Liver (tissue), 9 donors: ENCODE results near the gene GPR21. TPM values are rescaled to one million over a fixed set of nuclear protein-coding genes. Genes with fewer than 3 reads are reported as not detected.
A peak's percentile ranks its signal among the peaks of the same experiment; 100 is the strongest.

Source experiments
- DNase-seq: peaks from one replicate; pipeline ENCODE4 v3.0.0-alpha.2; 2017; ENCODE audit warnings: low spot score
- H3K27ac ChIP-seq, 2 donors: one replicate each; pipeline ENCODE4 v1.7.0; 2013; ENCODE audit warnings: inconsistent platforms in 2 of 2, low read length in 2 of 2, control low read depth in 1 of 2, low read depth in 1 of 2, mild to moderate bottlenecking in 1 of 2
- H3K27me3 ChIP-seq, 4 donors: one replicate each; pipeline versions ENCODE4 v1.6.1 to v1.7.0; 2013; ENCODE audit warnings: low read length in 3 of 4, inconsistent platforms in 1 of 4, mild to moderate bottlenecking in 1 of 4, moderate library complexity in 1 of 4; ENCODE audit not compliant: control insufficient read depth in 4 of 4, insufficient read depth in 4 of 4
- H3K36me3 ChIP-seq, 4 donors: one replicate each; pipeline versions ENCODE4 v1.6.1 to v1.7.0; 2013; ENCODE audit warnings: low read length in 3 of 4, mild to moderate bottlenecking in 3 of 4, low read depth in 1 of 4, moderate library complexity in 1 of 4; ENCODE audit not compliant: control insufficient read depth in 4 of 4, insufficient read depth in 3 of 4
- H3K4me1 ChIP-seq, 4 donors: one replicate each; pipeline versions ENCODE4 v1.6.1 to v1.7.0; 2013; ENCODE audit warnings: low read length in 3 of 4, mild to moderate bottlenecking in 3 of 4, moderate library complexity in 1 of 4; ENCODE audit not compliant: control insufficient read depth in 4 of 4, insufficient read depth in 4 of 4
- H3K4me3 ChIP-seq, 3 donors: one replicate each; pipeline versions ENCODE4 v1.6.1 to v1.7.0; 2013; ENCODE audit warnings: low read length in 3 of 3, control low read depth in 1 of 3, low read depth in 1 of 3, mild to moderate bottlenecking in 1 of 3
- H3K9ac ChIP-seq, 2 donors: one replicate each; pipeline ENCODE4 v1.7.0; 2013; ENCODE audit warnings: low read length in 2 of 2, mild to moderate bottlenecking in 2 of 2, moderate library complexity in 2 of 2, control low read depth in 1 of 2, low read depth in 1 of 2
- H3K9me3 ChIP-seq, 4 donors: one replicate each; pipeline versions ENCODE4 v1.6.1 to v1.7.0; 2013; ENCODE audit warnings: low read length in 3 of 4; ENCODE audit not compliant: control insufficient read depth in 4 of 4
- ATF3 ChIP-seq: IDR thresholded peaks from 2 replicates; pipeline ENCODE4 v1.6.1; 2016; ENCODE audit warnings: antibody characterized with exemption
- EGR1 ChIP-seq, 2 donors: IDR thresholded peaks; 2 replicates each; pipeline ENCODE4 v1.6.1; 2016 to 2018; ENCODE audit warnings: antibody characterized with exemption in 2 of 2, low read depth in 2 of 2
- FOXA1 ChIP-seq: IDR thresholded peaks from 2 replicates; pipeline ENCODE4 v1.6.1; 2016; ENCODE audit warnings: antibody characterized with exemption
- FOXA2 ChIP-seq: IDR thresholded peaks from 2 replicates; pipeline ENCODE4 v1.6.1; 2016; ENCODE audit warnings: antibody characterized with exemption
- GABPA ChIP-seq, 2 donors: IDR thresholded peaks in 1 of 2; conservative IDR thresholded peaks in 1 of 2; 2 replicates each; pipeline ENCODE4 v1.6.1; 2016; ENCODE audit warnings: antibody characterized with exemption in 2 of 2, mild to moderate bottlenecking in 1 of 2, moderate library complexity in 1 of 2
- HNF4A ChIP-seq, 2 donors: conservative IDR thresholded peaks; 2 replicates each; pipeline ENCODE4 v1.6.1; 2016; ENCODE audit warnings: antibody characterized with exemption in 2 of 2, mild to moderate bottlenecking in 2 of 2
- HNF4G ChIP-seq: IDR thresholded peaks from 2 replicates; pipeline ENCODE4 v1.6.1; 2016; ENCODE audit warnings: antibody characterized with exemption
- JUND ChIP-seq, 2 donors: IDR thresholded peaks; 2 replicates each; pipeline ENCODE4 v1.6.1; 2016; ENCODE audit warnings: antibody characterized with exemption in 2 of 2
- NR2F2 ChIP-seq: IDR thresholded peaks from 2 replicates; pipeline ENCODE4 v1.6.1; 2016; ENCODE audit warnings: antibody characterized with exemption
- RAD21 ChIP-seq, 2 donors: IDR thresholded peaks; 2 replicates each; pipeline ENCODE4 v1.6.1; 2016; ENCODE audit warnings: antibody characterized with exemption in 2 of 2, mild to moderate bottlenecking in 2 of 2
- RXRA ChIP-seq, 2 donors: IDR thresholded peaks; 2 replicates each; pipeline ENCODE4 v1.6.1; 2017 to 2018; ENCODE audit warnings: antibody characterized with exemption in 2 of 2, mild to moderate bottlenecking in 1 of 2
- SP1 ChIP-seq: IDR thresholded peaks from 2 replicates; pipeline ENCODE4 v1.6.1; 2018; ENCODE audit warnings: antibody characterized with exemption, mild to moderate bottlenecking
- TAF1 ChIP-seq: conservative IDR thresholded peaks from 2 replicates; pipeline ENCODE4 v1.6.1; 2016; ENCODE audit warnings: antibody characterized with exemption, mild to moderate bottlenecking
- YY1 ChIP-seq: IDR thresholded peaks from 2 replicates; pipeline ENCODE4 v1.6.1; 2016; ENCODE audit warnings: antibody characterized with exemption, mild to moderate bottlenecking
- ZBTB33 ChIP-seq: IDR thresholded peaks from 2 replicates; pipeline ENCODE4 v1.6.1; 2016; ENCODE audit warnings: antibody characterized with exemption
- WGBS: extraction: QIAGEN DNeasy Blood & Tissue Kit; methylation state at CpG from one replicate; pipeline ENCODE4 v1.1.7; 2013; 5-methylcytosine and 5-hydroxymethylcytosine counted together
- polyA plus RNA-seq, 2 donors: library from polyadenylated mRNA; stranded (reverse) in 1 of 2; unstranded in 1 of 2; fragments of 200-250 nt in 1 of 2; fragments of >200 nt in 1 of 2; fragmentation: Nextera tagmentation in 1 of 2; extraction: Ambion mirVana in 1 of 2; gene quantifications; one replicate each; pipeline versions ENCODE4 v1.2.1 to v1.2.3, GENCODE V29; 2013 to 2015
- total RNA-seq, 2 donors: library from RNA; depleted of rRNA; stranded (reverse); fragments of >200 nt; gene quantifications; one replicate each; pipeline ENCODE4 v1.2.3, GENCODE V29; 2014
- TF ChIP-seq, protein P1 (sequence below): fragments of 150-350 bp; IDR thresholded peaks from 2 replicates; pipeline ENCODE4 v1.5.1; 2017; ENCODE audit warnings: improper control_type of control experiment, low read depth, low read length; ENCODE audit not compliant: missing input control
- TF ChIP-seq, protein P2 (sequence below): IDR thresholded peaks from 2 replicates; pipeline ENCODE4 v1.6.1; 2016; ENCODE audit warnings: antibody characterized with exemption
- TF ChIP-seq, protein P3 (sequence below): IDR thresholded peaks from 2 replicates; pipeline ENCODE4 v1.6.1; 2016; ENCODE audit warnings: antibody characterized with exemption, mild to moderate bottlenecking
- donor health status: healthy.
- donor health status: healthy.
- donor health status: healthy.
- donor health status: healthy.
- donor health status: healthy.

GPR21 gene
- total and polyA plus RNA-seq, 4 donors: 0.07 to 0.67 TPM; not detected in 2

DNA sequence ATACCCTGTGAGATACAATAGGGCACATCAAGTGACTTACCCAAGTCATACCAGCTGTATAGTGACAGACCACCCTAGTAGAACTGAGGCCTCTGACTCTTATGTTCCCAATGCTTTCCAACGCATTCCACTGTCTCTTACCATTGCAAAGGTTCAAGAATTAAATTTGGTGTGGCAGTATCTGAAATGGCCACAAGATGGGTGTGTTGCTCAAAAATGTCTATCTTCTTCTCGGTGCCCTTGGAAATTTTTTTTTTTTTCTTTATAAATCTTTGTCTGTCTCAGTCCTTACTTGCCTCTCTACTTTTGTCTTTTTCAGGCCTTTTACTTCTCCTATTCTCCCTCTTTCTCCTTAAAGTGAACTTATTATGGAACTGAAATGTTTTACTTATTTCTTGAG, 48.4 kb downstream of the GPR21 start (continued):
- TF ChIP-seq, protein P1, sequence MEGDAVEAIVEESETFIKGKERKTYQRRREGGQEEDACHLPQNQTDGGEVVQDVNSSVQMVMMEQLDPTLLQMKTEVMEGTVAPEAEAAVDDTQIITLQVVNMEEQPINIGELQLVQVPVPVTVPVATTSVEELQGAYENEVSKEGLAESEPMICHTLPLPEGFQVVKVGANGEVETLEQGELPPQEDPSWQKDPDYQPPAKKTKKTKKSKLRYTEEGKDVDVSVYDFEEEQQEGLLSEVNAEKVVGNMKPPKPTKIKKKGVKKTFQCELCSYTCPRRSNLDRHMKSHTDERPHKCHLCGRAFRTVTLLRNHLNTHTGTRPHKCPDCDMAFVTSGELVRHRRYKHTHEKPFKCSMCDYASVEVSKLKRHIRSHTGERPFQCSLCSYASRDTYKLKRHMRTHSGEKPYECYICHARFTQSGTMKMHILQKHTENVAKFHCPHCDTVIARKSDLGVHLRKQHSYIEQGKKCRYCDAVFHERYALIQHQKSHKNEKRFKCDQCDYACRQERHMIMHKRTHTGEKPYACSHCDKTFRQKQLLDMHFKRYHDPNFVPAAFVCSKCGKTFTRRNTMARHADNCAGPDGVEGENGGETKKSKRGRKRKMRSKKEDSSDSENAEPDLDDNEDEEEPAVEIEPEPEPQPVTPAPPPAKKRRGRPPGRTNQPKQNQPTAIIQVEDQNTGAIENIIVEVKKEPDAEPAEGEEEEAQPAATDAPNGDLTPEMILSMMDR: peak; percentile 81
- TF ChIP-seq RXRA (IDR thresholded peaks at IDR 0.05) (no peak), ATF3 (no peak), YY1 (no peak), NR2F2 (no peak), JUND (IDR thresholded peaks at IDR 0.05) (no peak), EGR1 (IDR thresholded peaks at IDR 0.05; ENCODE audit: low read depth in 2 of 2) (no peak), HNF4G (no peak)

- H3K9ac ChIP-seq: no peak overlapping the region
- no peak for DNase-seq
- peaks cover 0 to 19% (median 7%) of the 10 kb centered on the region in 4 donors for H3K36me3 ChIP-seq
- peaks cover 0 to 6% (median under 1%) of the 10 kb centered on the region in 4 donors for H3K4me1 ChIP-seq
- 77% methylated on average over 6 of the region's 6 CpGs for WGBS
- H3K27me3 ChIP-seq: no peaks in the 10 kb centered on the region
- no peak overlapping the region for H3K27ac ChIP-seq
- H3K9me3 ChIP-seq: no peaks in the 10 kb centered on the region
- H3K4me3 ChIP-seq: no peak overlapping the region
- TF ChIP-seq ZBTB33 (no peak), GABPA (IDR thresholded peaks at IDR 0.05 in 1 of 2, conservative IDR thresholded peaks at IDR 0.05 in 1 of 2) (no peak), HNF4A (conservative IDR thresholded peaks at IDR 0.05) (no peak), JUND (IDR thresholded peaks at IDR 0.05) (no peak), FOXA1 (no peak), HNF4G (no peak), TAF1 (no peak), ATF3 (no peak), FOXA2 (no peak), RAD21 (IDR thresholded peaks at IDR 0.05) (no peak), YY1 (no peak), SP1 (no peak)
- TF ChIP-seq, protein P2, sequence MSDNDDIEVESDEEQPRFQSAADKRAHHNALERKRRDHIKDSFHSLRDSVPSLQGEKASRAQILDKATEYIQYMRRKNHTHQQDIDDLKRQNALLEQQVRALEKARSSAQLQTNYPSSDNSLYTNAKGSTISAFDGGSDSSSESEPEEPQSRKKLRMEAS: no peak
- TF ChIP-seq, protein P3, sequence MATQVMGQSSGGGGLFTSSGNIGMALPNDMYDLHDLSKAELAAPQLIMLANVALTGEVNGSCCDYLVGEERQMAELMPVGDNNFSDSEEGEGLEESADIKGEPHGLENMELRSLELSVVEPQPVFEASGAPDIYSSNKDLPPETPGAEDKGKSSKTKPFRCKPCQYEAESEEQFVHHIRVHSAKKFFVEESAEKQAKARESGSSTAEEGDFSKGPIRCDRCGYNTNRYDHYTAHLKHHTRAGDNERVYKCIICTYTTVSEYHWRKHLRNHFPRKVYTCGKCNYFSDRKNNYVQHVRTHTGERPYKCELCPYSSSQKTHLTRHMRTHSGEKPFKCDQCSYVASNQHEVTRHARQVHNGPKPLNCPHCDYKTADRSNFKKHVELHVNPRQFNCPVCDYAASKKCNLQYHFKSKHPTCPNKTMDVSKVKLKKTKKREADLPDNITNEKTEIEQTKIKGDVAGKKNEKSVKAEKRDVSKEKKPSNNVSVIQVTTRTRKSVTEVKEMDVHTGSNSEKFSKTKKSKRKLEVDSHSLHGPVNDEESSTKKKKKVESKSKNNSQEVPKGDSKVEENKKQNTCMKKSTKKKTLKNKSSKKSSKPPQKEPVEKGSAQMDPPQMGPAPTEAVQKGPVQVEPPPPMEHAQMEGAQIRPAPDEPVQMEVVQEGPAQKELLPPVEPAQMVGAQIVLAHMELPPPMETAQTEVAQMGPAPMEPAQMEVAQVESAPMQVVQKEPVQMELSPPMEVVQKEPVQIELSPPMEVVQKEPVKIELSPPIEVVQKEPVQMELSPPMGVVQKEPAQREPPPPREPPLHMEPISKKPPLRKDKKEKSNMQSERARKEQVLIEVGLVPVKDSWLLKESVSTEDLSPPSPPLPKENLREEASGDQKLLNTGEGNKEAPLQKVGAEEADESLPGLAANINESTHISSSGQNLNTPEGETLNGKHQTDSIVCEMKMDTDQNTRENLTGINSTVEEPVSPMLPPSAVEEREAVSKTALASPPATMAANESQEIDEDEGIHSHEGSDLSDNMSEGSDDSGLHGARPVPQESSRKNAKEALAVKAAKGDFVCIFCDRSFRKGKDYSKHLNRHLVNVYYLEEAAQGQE: no peak
- TF ChIP-seq, protein P1: no peak
Observed at GRCh38 chr9:123083680-123084079, 50.2 kb downstream of the GPR21 start.
